Measurements from ENCODE around the gene ACBD6. TPM values are rescaled to one million over a fixed set of nuclear protein-coding genes. Genes with fewer than 3 reads are reported as not detected.

ACBD6 gene
- total RNA-seq, 1 experiment from 2014 or later, result 74.7 TPM

DNA sequence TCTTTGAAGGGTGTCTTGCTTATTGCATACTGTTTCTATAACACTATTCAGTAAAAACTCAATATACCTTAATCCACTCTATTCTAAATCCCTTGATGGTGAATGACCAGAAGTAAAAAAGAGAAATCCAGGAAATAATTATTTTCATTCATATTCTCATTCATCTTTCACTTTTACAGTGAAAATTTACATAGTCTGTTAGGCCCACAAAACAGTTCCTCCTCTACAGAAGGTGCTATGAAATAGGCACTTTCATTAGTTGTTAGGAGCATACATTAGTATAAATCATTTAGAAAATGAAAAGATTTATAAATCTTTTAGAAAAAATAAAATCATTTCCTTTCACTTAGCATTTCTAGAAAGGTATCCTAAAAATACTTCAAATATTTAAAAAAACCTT lies 157.2 kb downstream of the ACBD6 start:
- Histone ChIP-seq H3K4me1 (no peaks in the 10 kb centered on the region), H3K9me3 (no peaks in the 10 kb centered on the region), H3K36me3 (ENCODE audit: control insufficient read depth, insufficient read depth, low read length) (no peaks in the 10 kb centered on the region), H3K27me3 (replicated peaks; ENCODE audit: control insufficient read depth, insufficient read depth, low read length) (no peaks in the 10 kb centered on the region), H3K4me3 (ENCODE audit: low read depth, low read length) (no peak overlapping the region)
- TF ChIP-seq, protein P1, sequence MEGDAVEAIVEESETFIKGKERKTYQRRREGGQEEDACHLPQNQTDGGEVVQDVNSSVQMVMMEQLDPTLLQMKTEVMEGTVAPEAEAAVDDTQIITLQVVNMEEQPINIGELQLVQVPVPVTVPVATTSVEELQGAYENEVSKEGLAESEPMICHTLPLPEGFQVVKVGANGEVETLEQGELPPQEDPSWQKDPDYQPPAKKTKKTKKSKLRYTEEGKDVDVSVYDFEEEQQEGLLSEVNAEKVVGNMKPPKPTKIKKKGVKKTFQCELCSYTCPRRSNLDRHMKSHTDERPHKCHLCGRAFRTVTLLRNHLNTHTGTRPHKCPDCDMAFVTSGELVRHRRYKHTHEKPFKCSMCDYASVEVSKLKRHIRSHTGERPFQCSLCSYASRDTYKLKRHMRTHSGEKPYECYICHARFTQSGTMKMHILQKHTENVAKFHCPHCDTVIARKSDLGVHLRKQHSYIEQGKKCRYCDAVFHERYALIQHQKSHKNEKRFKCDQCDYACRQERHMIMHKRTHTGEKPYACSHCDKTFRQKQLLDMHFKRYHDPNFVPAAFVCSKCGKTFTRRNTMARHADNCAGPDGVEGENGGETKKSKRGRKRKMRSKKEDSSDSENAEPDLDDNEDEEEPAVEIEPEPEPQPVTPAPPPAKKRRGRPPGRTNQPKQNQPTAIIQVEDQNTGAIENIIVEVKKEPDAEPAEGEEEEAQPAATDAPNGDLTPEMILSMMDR (IDR thresholded peaks at IDR 0.05; ENCODE audit: insufficient read depth in 1 of 2, low read depth in 1 of 2, low read length in 1 of 2, severe bottlenecking in 1 of 2, unreplicated experiment in 1 of 2), result no peak
- Mint-ChIP-seq H3K9me3 (ENCODE audit: unreplicated experiment) (no peaks in the 10 kb centered on the region), H3K27ac (ENCODE audit: unreplicated experiment) (no peak overlapping the region), H3K4me1 (ENCODE audit: low read depth, unreplicated experiment) (no peaks in the 10 kb centered on the region), H3K27me3 (ENCODE audit: insufficient read depth, unreplicated experiment) (no peaks in the 10 kb centered on the region), H3K4me3 (ENCODE audit: unreplicated experiment) (no peak overlapping the region), H3K36me3 (ENCODE audit: insufficient read depth, unreplicated experiment) (peaks cover 4% of the 10 kb centered on the region)
- no TSS peak for BruUV-seq (replicated peaks)
- intact Hi-C loops (cut with micrococcal nuclease; ENCODE audit: unreplicated experiment), result no loop called here
- no peak for DNase-seq
- CTCF ChIA-PET, result no interaction called here
- POLR2A ChIA-PET, result no interaction called here

DNA sequence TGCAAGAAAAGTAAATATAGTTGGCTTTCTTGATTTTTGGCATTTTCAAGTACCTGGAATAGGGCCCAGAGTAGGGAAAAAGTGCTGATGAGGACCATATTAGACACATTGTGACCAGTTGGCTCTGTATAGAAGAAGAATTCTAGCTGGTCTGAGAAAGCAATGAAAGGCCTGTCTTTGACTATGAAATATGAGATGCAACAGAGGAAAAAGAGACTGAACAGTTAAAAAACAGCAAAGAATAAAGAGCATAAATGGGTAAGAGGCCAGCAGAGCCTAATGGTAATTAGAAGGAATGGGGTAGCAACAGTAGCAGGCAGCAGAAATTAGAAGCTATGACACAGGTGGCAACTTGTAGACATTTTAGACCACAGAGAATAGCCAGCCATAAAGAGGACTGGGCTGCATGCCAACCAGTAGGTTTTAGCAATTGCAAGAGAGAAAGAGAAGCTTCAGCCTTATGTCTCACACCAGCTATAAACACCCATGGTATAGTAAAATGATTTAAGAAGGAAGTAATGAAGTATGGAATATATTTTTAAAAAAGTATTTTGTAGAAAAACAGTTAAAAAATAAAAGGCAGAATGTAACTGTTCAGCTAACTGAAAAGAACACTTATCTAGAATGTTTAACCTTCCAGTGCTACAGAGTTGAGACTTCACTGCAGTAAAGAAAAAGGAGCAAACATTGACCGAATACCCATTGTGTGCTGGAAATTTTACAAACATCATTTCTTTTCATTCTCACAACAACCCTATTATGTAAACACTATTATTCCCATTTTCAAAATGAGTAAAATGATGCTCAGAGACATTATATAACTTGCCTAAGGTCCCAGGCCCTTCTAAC lies 158.2 kb downstream of the ACBD6 start:
- TF ChIP-seq, protein P1 (IDR thresholded peaks at IDR 0.05; ENCODE audit: insufficient read depth in 1 of 2, low read depth in 1 of 2, low read length in 1 of 2, severe bottlenecking in 1 of 2, unreplicated experiment in 1 of 2), result no peak
- H3K27me3 ChIP-seq (replicated peaks; ENCODE audit: control insufficient read depth, insufficient read depth, low read length), result no peaks in the 10 kb centered on the region
- no peak for DNase-seq
- Mint-ChIP-seq H3K4me1 (ENCODE audit: low read depth, unreplicated experiment) (no peaks in the 10 kb centered on the region), H3K27ac (ENCODE audit: unreplicated experiment) (no peak overlapping the region), H3K36me3 (ENCODE audit: insufficient read depth, unreplicated experiment) (no peaks in the 10 kb centered on the region), H3K9me3 (ENCODE audit: unreplicated experiment) (no peaks in the 10 kb centered on the region), H3K27me3 (ENCODE audit: insufficient read depth, unreplicated experiment) (no peaks in the 10 kb centered on the region), H3K4me3 (ENCODE audit: unreplicated experiment) (no peak overlapping the region)
- CTCF ChIA-PET, result interaction anchor here (0.6 kb wide), 1 partner anchor 251 kb away, joined by 3 read pairs; no protein-coding TSS in a partner anchor
- H3K9me3 ChIP-seq, result no peaks in the 10 kb centered on the region
- intact Hi-C loops (cut with micrococcal nuclease; ENCODE audit: unreplicated experiment), result no loop called here
- H3K4me1 ChIP-seq, result no peaks in the 10 kb centered on the region
- no peaks in the 10 kb centered on the region for H3K36me3 ChIP-seq (ENCODE audit: control insufficient read depth, insufficient read depth, low read length)
- no TSS peak for BruUV-seq (replicated peaks)
- POLR2A ChIA-PET, result no interaction called here
- H3K4me3 ChIP-seq (ENCODE audit: low read depth, low read length), result no peak overlapping the region

DNA sequence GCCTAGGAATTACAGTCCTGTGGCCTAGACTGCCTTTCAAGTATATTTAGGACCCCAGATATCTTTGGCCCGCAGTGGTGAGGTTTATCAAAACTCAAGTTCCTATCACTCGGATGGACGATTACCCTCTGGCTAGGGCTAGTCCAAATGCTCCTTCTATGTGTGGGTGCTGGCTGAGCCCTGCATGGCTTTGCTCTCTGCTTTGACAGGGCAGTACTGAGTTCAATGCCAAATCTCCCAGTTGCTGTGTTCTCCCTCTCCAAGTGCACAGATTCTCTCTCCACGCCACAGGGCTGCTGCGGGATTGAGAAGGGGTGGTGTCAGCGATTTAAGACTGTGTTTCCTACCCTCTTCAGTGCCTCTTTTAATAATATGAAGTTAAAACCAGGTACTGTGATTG lies 175.3 kb downstream of the ACBD6 start:
- Mint-ChIP-seq H3K4me1 (ENCODE audit: low read depth, unreplicated experiment) (no peaks in the 10 kb centered on the region), H3K9me3 (ENCODE audit: unreplicated experiment) (peaks cover 24% of the 10 kb centered on the region), H3K27ac (ENCODE audit: unreplicated experiment) (no peak overlapping the region), H3K27me3 (ENCODE audit: insufficient read depth, unreplicated experiment) (no peaks in the 10 kb centered on the region), H3K4me3 (ENCODE audit: unreplicated experiment) (no peak overlapping the region), H3K36me3 (ENCODE audit: insufficient read depth, unreplicated experiment) (peaks cover 5% of the 10 kb centered on the region)
- H3K4me3 ChIP-seq (ENCODE audit: low read depth, low read length), result no peak overlapping the region
- H3K36me3 ChIP-seq (ENCODE audit: control insufficient read depth, insufficient read depth, low read length), result no peaks in the 10 kb centered on the region
- ChIA-PET CTCF (no interaction called here), POLR2A (no interaction called here)
- TF ChIP-seq, protein P1 (IDR thresholded peaks at IDR 0.05; ENCODE audit: insufficient read depth in 1 of 2, low read depth in 1 of 2, low read length in 1 of 2, severe bottlenecking in 1 of 2, unreplicated experiment in 1 of 2), result no peak
- no peak for DNase-seq
- no TSS peak for BruUV-seq (replicated peaks)
- intact Hi-C loops (cut with micrococcal nuclease; ENCODE audit: unreplicated experiment), result no loop called here
- no peaks in the 10 kb centered on the region; the same call in 1 of the 2 replicates for H3K4me1 ChIP-seq
- no peaks in the 10 kb centered on the region for H3K27me3 ChIP-seq (replicated peaks; ENCODE audit: control insufficient read depth, insufficient read depth, low read length)
- peaks cover 9% of the 10 kb centered on the region; the same call in 1 of the 2 replicates for H3K9me3 ChIP-seq

All from Caco-2 (cell line).